H1 (cell line): ENCODE data around the gene NEDD9. TPM values are rescaled to one million over a fixed set of nuclear protein-coding genes. Genes with fewer than 3 reads are reported as not detected.
A peak's percentile ranks its signal among the peaks of the same experiment; 100 is the strongest.

ENCODE experiments used
- CTCF ChIA-PET: fragments of 300-600 bp; sonication (Branson Sonifier 250); formaldehyde crosslinking; loops from one replicate; lab custom pipeline; 2021; ENCODE audit not compliant: partially characterized antibody; lab: Charles Lee
- POLR2A ChIA-PET: fragments of 300-600 bp; sonication (Branson Sonifier 250); formaldehyde crosslinking; loops from one replicate; lab custom pipeline; 2021; ENCODE audit warnings: inconsistent platforms; ENCODE audit not compliant: partially characterized antibody; lab: Charles Lee
- DNase-seq, 2 experiments: peaks; one replicate each; pipeline versions ENCODE4 v3.0.0 to v3.0.0-alpha.2; 2010 to 2022; ENCODE audit warnings: low spot score in 2 of 2, low read depth in 1 of 2, mixed read lengths in 1 of 2
- FAIRE-seq: peaks from 2 replicates; lab custom pipeline; 2011; peaks lifted over from hg19 to GRCh38; lab: Jason Lieb, UNC
- H2AFZ ChIP-seq: 2 replicates; pipeline ENCODE4 v1.8.1; 2012; ENCODE audit warnings: low read length, inconsistent platforms
- H2AK5ac ChIP-seq: 2 replicates; pipeline ENCODE4 v1.6.1; 2013; ENCODE audit warnings: low read depth, low read length
- H2BK120ac ChIP-seq: replicated peaks from 2 replicates; pipeline ENCODE3; 2013; ENCODE audit warnings: low read depth, low read length, inconsistent platforms
- H2BK12ac ChIP-seq: 2 replicates; pipeline ENCODE4 v1.6.1; 2013; ENCODE audit warnings: low read depth, low read length
- H2BK15ac ChIP-seq: 2 replicates; pipeline ENCODE4 v1.6.1; 2013; ENCODE audit warnings: low read length
- H2BK20ac ChIP-seq: 2 replicates; pipeline ENCODE4 v1.6.1; 2013; ENCODE audit warnings: low read length
- H2BK5ac ChIP-seq: 2 replicates; pipeline ENCODE4 v1.6.1; 2013; ENCODE audit warnings: low read depth, low read length
- H3K14ac ChIP-seq: 2 replicates; pipeline ENCODE4 v1.6.1; 2013; ENCODE audit warnings: inconsistent platforms; ENCODE audit not compliant: insufficient read length
- H3K18ac ChIP-seq: 2 replicates; pipeline ENCODE4 v1.6.1; 2013; ENCODE audit warnings: low read length; ENCODE audit errors: extremely low read depth
- H3K23ac ChIP-seq: 2 replicates; pipeline ENCODE4 v1.6.1; 2013; ENCODE audit warnings: inconsistent platforms; ENCODE audit not compliant: insufficient read length
- H3K23me2 ChIP-seq: 2 replicates; pipeline ENCODE4 v1.6.1; 2013; ENCODE audit warnings: low read depth, low read length
- H3K27ac ChIP-seq: 2 replicates; pipeline ENCODE4 v1.6.1; 2011; ENCODE audit warnings: low read depth, low read length, inconsistent platforms
- H3K27me3 ChIP-seq, 4 experiments: replicated peaks in 1 of 4; 1 replicate in 1 of 4; 2 replicates in 3 of 4; pipeline versions ENCODE4 v1.6.1 to v1.8.1; 2011 to 2013; ENCODE audit warnings: low read length in 3 of 4, mild to moderate bottlenecking in 3 of 4, inconsistent platforms in 2 of 4, mixed read lengths in 2 of 4, moderate library complexity in 1 of 4; ENCODE audit not compliant: control insufficient read depth in 3 of 4, insufficient read depth in 3 of 4; ENCODE audit errors: extremely low read depth in 1 of 4
- H3K36me3 ChIP-seq, 4 experiments: 2 replicates each; pipeline versions ENCODE4 v1.6.1 to v1.8.1; 2011 to 2013; ENCODE audit warnings: mild to moderate bottlenecking in 4 of 4, low read length in 3 of 4, moderate library complexity in 2 of 4, control low read depth in 1 of 4, inconsistent platforms in 1 of 4; ENCODE audit not compliant: insufficient read depth in 4 of 4, control insufficient read depth in 2 of 4
- H3K4ac ChIP-seq: replicated peaks from 2 replicates; pipeline ENCODE3; 2013; ENCODE audit warnings: low read length, low read depth, mixed read lengths, inconsistent platforms; ENCODE audit not compliant: insufficient read length
- H3K4me1 ChIP-seq, 4 experiments: replicated peaks in 1 of 4; 1 replicate in 1 of 4; 2 replicates in 3 of 4; pipeline versions ENCODE4 v1.6.1 to v1.8.1; 2011 to 2013; ENCODE audit warnings: low read length in 3 of 4, inconsistent platforms in 2 of 4, mixed read lengths in 1 of 4; ENCODE audit not compliant: insufficient read depth in 4 of 4, control insufficient read depth in 3 of 4
- H3K4me2 ChIP-seq, 2 experiments: 2 replicates each; pipeline versions ENCODE4 v1.6.1 to v1.8.1; 2011 to 2013; ENCODE audit warnings: low read depth in 2 of 2, low read length in 2 of 2, control low read depth in 1 of 2, inconsistent platforms in 1 of 2, mild to moderate bottlenecking in 1 of 2; ENCODE audit not compliant: insufficient read depth in 1 of 2
- H3K4me3 ChIP-seq, 4 experiments: fragments of 200-600, 300-600 bp in 1 of 4; sonication (generic), shearing (Covaris generic), sonication (Bioruptor Twin) in 1 of 4; 2 replicates each; pipeline versions ENCODE4 v1.5.1 to v1.8.1; 2011 to 2016; ENCODE audit warnings: low read length in 4 of 4, low read depth in 3 of 4, control low read depth in 2 of 4, inconsistent platforms in 2 of 4, mild to moderate bottlenecking in 2 of 4, mixed read lengths in 1 of 4, moderate library complexity in 1 of 4; ENCODE audit not compliant: insufficient read depth in 2 of 4; ENCODE audit errors: extremely low read depth in 1 of 4
- H3K56ac ChIP-seq: replicated peaks from 2 replicates; pipeline ENCODE3; 2013; ENCODE audit warnings: low read depth, mild to moderate bottlenecking, mixed read lengths, low read length, inconsistent platforms; ENCODE audit not compliant: insufficient read length
- H3K79me1 ChIP-seq: 2 replicates; pipeline ENCODE4 v1.6.1; 2013; ENCODE audit warnings: low read depth, low read length, control low read depth
- H3K79me2 ChIP-seq, 2 experiments: 2 replicates each; pipeline versions ENCODE4 v1.6.1 to v1.8.1; 2012 to 2013; ENCODE audit warnings: low read length in 2 of 2, mild to moderate bottlenecking in 2 of 2, inconsistent platforms in 1 of 2; ENCODE audit not compliant: insufficient read depth in 2 of 2, control insufficient read depth in 1 of 2
- H3K9ac ChIP-seq, 4 experiments: replicated peaks in 1 of 4; 1 replicate in 1 of 4; 2 replicates in 3 of 4; pipeline versions ENCODE4 v1.6.1 to v1.8.1; 2011 to 2013; ENCODE audit warnings: low read depth in 3 of 4, low read length in 3 of 4, control low read depth in 2 of 4, mild to moderate bottlenecking in 2 of 4, moderate library complexity in 2 of 4, inconsistent platforms in 1 of 4; ENCODE audit errors: extremely low read depth in 1 of 4
- H3K9me3 ChIP-seq, 2 experiments: 2 replicates each; pipeline versions ENCODE4 v1.6.1 to v1.8.1; 2012 to 2013; ENCODE audit warnings: mild to moderate bottlenecking in 2 of 2, moderate library complexity in 2 of 2, control low read depth in 1 of 2, inconsistent platforms in 1 of 2, low read depth in 1 of 2, low read length in 1 of 2, mixed read lengths in 1 of 2; ENCODE audit not compliant: insufficient read depth in 2 of 2
- H4K20me1 ChIP-seq, 2 experiments: replicated peaks in 1 of 2; 2 replicates each; pipeline versions ENCODE3 to v1.8.1; 2011 to 2013; ENCODE audit warnings: inconsistent platforms in 2 of 2, low read length in 2 of 2, mild to moderate bottlenecking in 1 of 2; ENCODE audit not compliant: insufficient read depth in 2 of 2, control insufficient read depth in 1 of 2
- H4K5ac ChIP-seq: 2 replicates; pipeline ENCODE4 v1.6.1; 2013; ENCODE audit warnings: low read length, low read depth, mixed read lengths, inconsistent platforms; ENCODE audit not compliant: insufficient read length
- H4K8ac ChIP-seq: 2 replicates; pipeline ENCODE4 v1.8.0; 2013; ENCODE audit warnings: mild to moderate bottlenecking, moderate library complexity, low read length, inconsistent platforms; ENCODE audit not compliant: insufficient read depth; ENCODE audit errors: extremely low read depth
- H4K91ac ChIP-seq: replicated peaks from 2 replicates; pipeline ENCODE3; 2013; ENCODE audit warnings: low read length, mixed read lengths, inconsistent platforms; ENCODE audit not compliant: insufficient read length
- ASH2L ChIP-seq: fragments of 200-600, 300-600 bp; sonication (generic); IDR thresholded peaks from one replicate; pipeline ENCODE4 v1.7.1; 2017; ENCODE audit warnings: low read length
- BCL11A ChIP-seq, 2 experiments: IDR thresholded peaks; one replicate each; pipeline ENCODE4 v1.6.1; 2011; ENCODE audit warnings: low read depth in 2 of 2, low read length in 2 of 2, mild to moderate bottlenecking in 2 of 2
- GABPA ChIP-seq: IDR thresholded peaks from 2 replicates; pipeline ENCODE4 v1.6.1; 2011; ENCODE audit warnings: mild to moderate bottlenecking, low read length, moderate library complexity, borderline replicate concordance; ENCODE audit not compliant: insufficient read depth
- HDAC2 ChIP-seq, 2 experiments: fragments of 300-600 bp in 1 of 2; sonication (generic) in 1 of 2; IDR thresholded peaks; 2 replicates each; pipeline ENCODE4 v1.6.1; 2011 to 2012; ENCODE audit warnings: low read depth in 2 of 2, low read length in 2 of 2, mild to moderate bottlenecking in 2 of 2, moderate library complexity in 2 of 2, borderline replicate concordance in 1 of 2, inconsistent platforms in 1 of 2
- JUND ChIP-seq: IDR thresholded peaks from 2 replicates; pipeline ENCODE4 v1.6.1; 2011; ENCODE audit warnings: mild to moderate bottlenecking, improper control_type of control experiment, low read length
- KDM5A ChIP-seq: fragments of 200-600 bp; IDR thresholded peaks from 2 replicates; pipeline ENCODE4 v1.7.1; 2012; ENCODE audit warnings: mild to moderate bottlenecking, low read length, inconsistent platforms, mixed read lengths
- NANOG ChIP-seq: IDR thresholded peaks from 2 replicates; pipeline ENCODE4 v1.6.1; 2011; ENCODE audit warnings: low read length, low read depth, mild to moderate bottlenecking, inconsistent platforms; ENCODE audit not compliant: insufficient read depth, poor library complexity, severe bottlenecking
- SAP30 ChIP-seq: fragments of 300-600 bp; sonication (generic); IDR thresholded peaks from 2 replicates; pipeline ENCODE4 v1.7.1; 2012; ENCODE audit warnings: low read length, moderate library complexity, mild to moderate bottlenecking, inconsistent platforms; ENCODE audit not compliant: insufficient read depth, insufficient replicate concordance
- WGBS, 2 experiments: shearing (Covaris generic) in 1 of 2; methylation state at CpG; one replicate each; pipeline versions ENCODE4 v1.1.6 to v1.1.7; 2013 to 2015; ENCODE audit warnings: low lambda C conversion rate in 2 of 2, mixed read lengths in 2 of 2, inconsistent platforms in 1 of 2, low coverage in 1 of 2, missing lambda C conversion rate in 1 of 2; ENCODE audit not compliant: insufficient replicate concordance in 2 of 2, insufficient coverage in 1 of 2, insufficient read length in 1 of 2; ENCODE audit errors: extremely low coverage in 1 of 2, missing lambda C conversion rate in 1 of 2; 5-methylcytosine and 5-hydroxymethylcytosine counted together
- polyA plus RNA-seq, 7 experiments: library from polyadenylated mRNA; depleted of rRNA in 3 of 7; stranded (reverse) in 5 of 7; unstranded in 2 of 7; fragments of >200 nt in 5 of 7; fragments of 200-250 nt in 2 of 7; gene quantifications; 1 replicate in 5 of 7; 2 replicates in 1 of 7; 4 replicates in 1 of 7; pipeline versions ENCODE4 v1.2.1 to v1.2.3, GENCODE V29; 2011 to 2013; ENCODE audit warnings: missing spikeins in 2 of 7, mixed read lengths in 2 of 7
- total RNA-seq: library from RNA; stranded (reverse); fragmentation: NEBNext Ultra II Directional; extraction: Animal tissue kit (Norgen Biotek cat#: 25700); gene quantifications from 2 replicates; pipeline ENCODE4 v1.2.1, GENCODE V29; 2021

Gene NEDD9
- total and polyA plus RNA-seq, 2 of the 8 experiments (the other 6 are each of a cell fraction or from before 2014, with no cell fraction given): 3.6 to 12.0 TPM

- DNase-seq: no peak
- Histone ChIP-seq H2BK120ac (no peak overlapping the region), H3K18ac (no peak overlapping the region), H4K91ac (no peak overlapping the region), H3K56ac (no peak overlapping the region), H2BK5ac (no peak overlapping the region), H3K4me2 (no peak overlapping the region), H2BK20ac (no peak overlapping the region), H3K79me1 (no peaks in the 10 kb centered on the region), H3K36me3 (peaks cover 2 to 4% (median 2%) of the 10 kb centered on the region in 4 experiments; a peak in 5 of 8 replicates), H3K79me2 (no peaks in the 10 kb centered on the region), H3K9me3 (no peaks in the 10 kb centered on the region), H3K23me2 (no peaks in the 10 kb centered on the region), H4K20me1 (no peaks in the 10 kb centered on the region), H2BK15ac (no peak overlapping the region), H3K4ac (peak overlapping the region; percentile 32), H4K5ac (no peak overlapping the region), H3K9ac (no peak overlapping the region), H4K8ac (no peak overlapping the region), H3K14ac (no peak overlapping the region), H3K4me3 (no peak overlapping the region), H3K27me3 (no peaks in the 10 kb centered on the region), H2AFZ (no peak overlapping the region), H2AK5ac (no peak overlapping the region), H3K4me1 (peaks cover 7 to 22% (median 19%) of the 10 kb centered on the region in 4 experiments), H2BK12ac (no peak overlapping the region), H3K27ac (no peak overlapping the region), H3K23ac (no peak overlapping the region)
- ChIA-PET CTCF (interaction anchor here (0.9 to 10.7 kb wide), 4 partner anchors 19 to 318 kb away, joined by 3 to 62 read pairs (median 3); no protein-coding TSS in a partner anchor), POLR2A (interaction anchor here (2.1 kb wide), 1 partner anchor 12 kb away, joined by 5 read pairs; no protein-coding TSS in a partner anchor)
- 75% methylated on average over 5 of the region's 5 CpGs; no CpG with 5 or more reads in 1 of the 2 experiments for WGBS, 2 experiments
- no peak for FAIRE-seq
- TF ChIP-seq JUND (no peak), NANOG (no peak), SAP30 (no peak), KDM5A (no peak), ASH2L (no peak), BCL11A (IDR thresholded peaks at IDR 0.05; ENCODE audit: low read depth in 2 of 2, low read length in 2 of 2) (no peak), HDAC2 (IDR thresholded peaks at IDR 0.05; ENCODE audit: borderline replicate concordance in 1 of 2, low read depth in 2 of 2, low read length in 2 of 2) (no peak), GABPA (no peak)
Observed at GRCh38 chr6:11192167-11192566, 40.3 kb downstream of the NEDD9 start.
